AG08396 (cell line): ENCODE measurements around the gene DLGAP3.

ENCODE experiments used
- DNase-seq: peaks from one replicate; pipeline ENCODE4 v3.0.0; 2012; ENCODE audit warnings: low spot score, mixed read lengths

DLGAP3 gene

DNA sequence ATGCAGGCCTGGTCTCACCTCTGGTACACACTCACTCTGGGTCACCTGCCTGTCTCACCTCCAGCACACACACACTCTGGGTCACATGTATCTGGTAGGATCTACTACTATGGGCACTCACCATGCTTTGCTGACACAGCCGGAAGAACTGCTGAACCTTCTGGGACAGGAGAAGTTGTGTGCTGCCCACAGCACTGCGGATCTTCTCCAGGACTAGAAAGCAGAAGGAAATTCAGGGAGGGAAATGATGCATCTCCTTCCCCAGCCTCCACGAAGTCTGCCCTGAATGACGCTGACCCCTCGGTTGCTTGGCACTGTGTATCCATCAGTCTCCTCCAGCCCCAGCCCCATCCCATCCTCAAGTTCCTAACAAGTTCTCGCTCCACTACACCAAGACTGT, 62.0 kb downstream of the DLGAP3 start:
- no peak for DNase-seq

DNA sequence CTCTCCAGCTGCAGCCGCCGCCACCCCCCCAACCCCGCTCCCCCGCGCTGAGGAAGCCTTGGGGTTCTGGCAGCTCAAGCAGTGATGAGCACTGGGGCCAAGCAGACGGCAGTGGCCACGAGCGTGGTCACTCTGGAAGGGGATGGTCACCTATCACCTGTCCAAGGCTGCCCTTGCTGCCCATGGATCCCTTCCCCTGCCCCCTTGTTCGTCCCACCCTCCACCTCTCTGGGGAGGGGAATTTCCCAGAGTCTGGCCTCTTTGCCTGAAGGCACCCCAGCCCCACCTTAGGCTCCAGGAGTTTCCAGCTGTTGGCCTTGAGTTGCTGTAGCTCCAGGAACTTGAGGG, 62.7 kb downstream of the DLGAP3 start:
- no peak for DNase-seq

- peak; percentile 91 for DNase-seq
These were observed 63.3 kb downstream of the DLGAP3 start for GRCh38 chr1:34865981-34866761.

DNA sequence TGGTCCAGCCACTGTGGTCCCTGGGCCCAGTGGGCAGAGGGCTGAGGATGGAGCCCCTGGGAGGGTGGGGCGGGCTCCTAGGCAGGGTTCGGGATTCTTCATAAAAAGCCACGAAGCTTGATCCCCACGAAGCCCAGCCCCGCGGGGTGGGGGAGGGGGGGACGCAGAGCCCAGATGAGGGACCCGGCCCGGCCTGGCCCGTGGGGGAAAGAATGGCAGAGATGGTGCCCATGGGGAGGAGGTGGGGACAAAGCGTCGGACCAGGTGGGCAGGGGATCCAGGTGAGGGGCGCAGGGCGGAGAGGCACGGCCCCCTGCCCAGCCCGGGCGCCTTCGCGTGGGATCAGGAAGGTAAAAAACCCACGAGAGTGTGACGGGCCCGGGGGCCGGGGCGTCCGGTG, 63.9 kb downstream of the DLGAP3 start:
- no peak for DNase-seq

DNA sequence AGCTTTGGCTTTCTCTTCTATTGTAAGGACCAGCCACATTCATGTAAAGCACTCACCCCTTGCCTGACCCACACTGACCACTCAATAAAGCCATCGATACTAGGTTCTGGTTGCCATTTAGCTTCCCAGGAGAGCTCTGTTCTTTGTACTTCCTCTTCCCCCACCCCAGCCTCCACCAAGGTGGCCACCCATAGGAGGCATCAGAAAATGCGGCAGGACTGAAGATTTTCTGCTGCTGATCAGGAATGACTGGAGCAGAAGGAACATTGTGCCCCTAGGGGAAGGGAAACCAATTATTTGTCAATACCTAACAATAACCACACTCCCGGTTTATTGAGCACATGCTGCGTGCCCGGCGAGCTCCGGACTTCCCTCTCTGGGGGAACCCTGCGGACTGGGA, 64.7 kb downstream of the DLGAP3 start:
- DNase-seq: no peak

- no peak for DNase-seq
These were observed 65.9 kb downstream of the DLGAP3 start for GRCh38 chr1:34863501-34863900.

DNA sequence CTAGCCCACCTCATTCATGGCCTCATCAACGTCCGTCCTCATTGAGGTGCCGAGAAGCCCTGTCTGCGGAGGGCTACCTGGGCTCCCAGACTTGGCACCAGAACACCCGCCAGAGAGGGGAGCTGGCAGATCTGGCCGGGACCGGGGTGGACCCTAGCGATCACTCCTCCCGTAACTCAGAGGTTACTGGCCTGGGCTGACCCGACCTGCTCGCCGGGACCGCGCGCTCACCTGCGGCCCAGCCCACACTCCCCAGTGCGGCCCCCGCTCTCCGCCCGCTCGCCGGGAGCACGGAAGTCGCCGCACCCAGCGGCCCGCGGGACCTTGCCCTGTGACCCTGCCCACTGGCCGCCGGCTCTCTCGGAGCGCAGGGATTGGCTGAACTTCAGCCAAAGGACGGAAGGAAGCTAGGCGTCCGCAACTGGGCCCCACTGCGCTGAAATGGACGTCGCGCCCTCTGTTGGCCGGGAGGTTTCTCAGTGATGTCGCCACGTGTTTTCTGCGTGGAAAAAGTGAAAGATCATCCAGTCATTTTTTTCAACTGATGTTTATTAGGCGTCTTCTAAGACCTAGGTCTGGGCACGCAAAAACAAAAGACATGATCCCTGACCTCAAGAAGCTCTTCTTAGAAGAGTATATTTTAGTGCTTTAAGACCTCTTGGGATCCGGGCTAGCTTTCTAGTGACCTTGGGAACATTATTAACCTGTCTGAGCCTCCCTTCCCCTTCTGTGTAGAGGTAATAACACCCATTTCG, 69.8 kb downstream of the DLGAP3 start, which contains the start of gene SMIM12:
SMIM12 (minus strand) TSS at position 304 of the 755 bp plus-strand sequence. CDS start 3,772 bp downstream, outside the sequence.
- peak; percentile 99 for DNase-seq

- DNase-seq: peak; percentile 69
These were observed 70.5 kb downstream of the DLGAP3 start for GRCh38 chr1:34858901-34859445.

- DNase-seq: no peak
These were observed 72.8 kb downstream of the DLGAP3 start for GRCh38 chr1:34856697-34857096.

- peak; percentile 94 for DNase-seq
These were observed 76.7 kb downstream of the DLGAP3 start for GRCh38 chr1:34852677-34853217.

GRCh38 chr1:34851431-34852105, 77.9 kb downstream of the DLGAP3 start:
- DNase-seq: no peak

DNA sequence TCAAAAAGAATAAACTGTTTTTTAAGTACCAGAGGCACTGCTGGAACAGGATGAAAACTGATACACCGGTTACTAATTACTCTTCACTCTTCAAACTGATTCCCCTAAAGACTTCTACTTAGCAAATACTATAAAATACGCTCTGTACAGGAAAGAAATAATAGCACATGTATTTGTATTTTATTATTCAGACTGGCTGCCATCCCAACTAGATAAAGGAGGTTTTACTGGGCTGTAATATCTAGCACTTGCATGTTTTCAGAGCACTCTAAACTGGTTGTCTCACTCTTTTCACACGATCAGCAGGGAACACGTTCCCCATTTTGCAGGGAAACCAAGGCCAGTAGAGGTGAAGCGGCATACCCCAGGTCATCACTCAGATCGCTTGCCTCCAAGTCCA, 79.1 kb downstream of the DLGAP3 start:
- no peak for DNase-seq

GRCh38 chr1:34847094-34847493, 82.4 kb downstream of the DLGAP3 start:
- no peak for DNase-seq

- no peak for DNase-seq
These were observed 83.2 kb downstream of the DLGAP3 start for GRCh38 chr1:34846265-34846664.

DNA sequence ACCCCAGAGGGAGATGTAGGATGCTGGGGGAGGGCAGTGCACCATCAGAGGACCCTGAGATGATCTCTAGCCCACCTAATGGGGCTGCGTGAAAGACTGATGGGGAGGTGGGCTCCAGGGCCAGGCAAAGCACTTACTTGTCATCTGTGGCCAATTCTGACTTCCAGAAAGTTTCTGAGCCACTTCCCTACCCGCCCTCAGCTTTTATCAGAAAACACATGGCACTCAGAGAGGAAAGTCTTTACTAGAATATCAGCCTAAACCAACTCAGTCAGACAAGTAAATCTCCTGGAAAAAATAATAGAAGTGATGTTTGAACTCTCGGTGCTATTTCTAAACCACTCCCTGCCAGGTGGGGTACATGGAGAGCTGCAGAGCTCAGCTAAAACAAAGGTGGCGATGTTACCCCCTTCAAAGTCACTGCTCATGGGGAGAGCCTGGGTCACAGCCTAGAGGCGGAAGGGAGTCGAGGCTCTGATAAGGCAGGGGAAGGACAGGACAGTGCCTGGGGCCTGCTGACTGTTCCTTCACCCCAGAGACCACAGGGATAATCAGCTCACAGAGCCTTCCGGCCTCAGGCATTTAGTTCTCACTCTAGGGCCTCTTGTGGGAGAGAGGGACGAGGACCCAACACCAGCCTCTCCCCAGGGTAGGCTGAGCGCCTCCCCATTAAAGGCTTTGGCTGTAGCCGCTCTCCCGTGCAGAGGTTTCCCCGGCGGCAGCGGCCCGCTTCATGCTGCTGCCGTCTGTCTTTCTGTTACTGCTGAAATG, 84.1 kb downstream of the DLGAP3 start:
- no peak for DNase-seq

DNA sequence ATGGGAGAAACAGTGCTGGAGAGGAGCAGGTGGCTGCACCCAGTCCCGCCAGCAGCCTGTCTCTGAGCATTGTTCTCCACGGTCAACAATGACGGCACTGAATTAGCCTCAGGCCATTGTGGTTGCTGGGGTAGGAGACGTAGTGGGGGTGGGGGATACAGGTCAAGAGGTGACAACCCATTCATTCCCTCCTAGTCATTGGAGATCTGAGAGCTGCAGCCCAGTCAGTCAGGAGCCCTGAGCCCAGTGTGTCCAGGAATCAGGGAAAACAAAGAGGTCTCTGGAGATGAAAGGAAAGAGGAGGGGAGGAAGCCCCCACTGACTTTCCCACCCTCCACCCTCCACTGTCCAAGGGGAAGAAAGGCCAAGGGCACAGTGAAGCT, 85.2 kb downstream of the DLGAP3 start:
- DNase-seq: no peak

DNA sequence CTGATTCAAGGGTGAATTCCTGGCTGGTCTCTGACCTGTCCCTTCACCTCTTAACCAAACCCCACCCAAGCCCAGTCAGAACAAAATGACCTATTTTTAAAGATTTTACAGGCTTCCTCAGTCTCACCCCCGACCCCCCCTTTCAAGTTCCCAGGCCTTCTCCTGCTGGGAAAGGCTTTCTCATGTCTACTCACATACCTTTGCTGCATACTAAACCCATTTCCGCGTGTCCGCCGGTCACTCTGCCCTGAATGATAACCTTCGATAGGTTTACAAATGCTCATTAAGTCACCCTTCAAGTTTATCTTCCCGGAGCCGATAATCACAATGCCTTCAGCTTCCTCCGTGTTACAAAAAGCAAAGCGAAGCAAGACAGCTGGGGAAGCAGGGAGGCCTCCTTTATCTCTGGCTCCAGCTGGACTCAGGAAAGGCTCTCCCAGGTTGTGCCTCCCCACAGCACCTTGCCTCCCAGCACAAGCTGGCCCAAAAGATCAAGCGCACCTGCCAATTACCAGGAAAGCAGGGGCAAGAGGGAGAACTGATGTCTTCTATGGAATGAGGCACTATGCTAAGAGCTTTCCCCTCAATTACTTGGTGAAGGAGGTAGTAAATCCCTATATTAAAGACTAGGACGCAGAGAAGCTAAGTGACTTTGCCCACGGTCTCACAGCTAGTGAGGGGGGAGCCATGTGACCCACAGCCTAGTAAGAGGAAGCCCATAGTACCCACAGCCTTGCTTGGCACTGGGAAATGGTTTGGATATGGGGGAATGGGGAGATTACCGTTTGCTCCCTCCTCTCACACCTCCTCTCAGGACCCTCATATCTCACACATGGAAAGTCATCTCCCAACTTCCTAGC, 85.8 kb downstream of the DLGAP3 start:
- DNase-seq: no peak

GRCh38 chr1:34842952-34843371, 86.5 kb downstream of the DLGAP3 start:
- DNase-seq: no peak

DNA sequence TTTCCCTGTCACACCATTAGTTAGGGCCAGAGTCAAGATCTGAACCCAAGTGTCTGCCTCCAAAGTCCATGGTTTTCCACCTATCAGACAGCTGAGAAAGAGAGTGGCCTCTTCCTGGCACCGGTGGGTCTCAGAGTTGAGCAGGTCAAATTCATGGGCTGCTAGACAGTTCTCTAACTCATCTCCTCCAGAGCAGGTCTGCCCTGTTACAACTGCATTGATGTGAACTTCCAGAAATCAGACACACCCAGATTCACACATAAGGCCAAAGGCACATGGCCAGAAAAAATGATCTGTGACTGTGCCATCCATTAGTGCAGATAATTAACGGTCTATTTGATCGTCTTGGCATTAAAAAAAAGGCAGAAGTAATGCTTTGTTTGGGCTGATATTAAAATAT, 87.4 kb downstream of the DLGAP3 start:
- no peak for DNase-seq

DNA sequence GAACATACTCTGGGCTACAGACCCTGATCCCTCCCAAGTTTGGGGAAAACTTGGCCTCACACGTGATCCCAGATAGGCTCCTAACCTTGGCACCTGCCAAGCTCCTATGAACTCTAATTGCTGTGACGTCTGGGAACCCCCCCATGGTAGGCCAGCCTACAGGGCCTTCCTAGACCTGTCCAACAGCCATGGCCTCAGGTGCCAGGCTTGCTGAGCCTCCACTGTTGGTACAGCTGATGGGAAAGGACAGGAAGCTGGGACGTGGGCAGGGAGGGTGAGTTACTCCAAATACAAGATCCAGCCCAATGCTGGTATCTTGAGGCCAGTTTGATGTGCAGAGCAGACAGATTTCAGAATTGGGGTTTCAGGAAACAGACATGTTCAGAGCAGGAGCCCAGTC, 89.0 kb downstream of the DLGAP3 start:
- DNase-seq: no peak
